ENCODE results near the gene SPTBN1.

GRCh38 chr2:54594048-54594447, 137.9 kb downstream of the SPTBN1 start:
- no peak for TF ChIP-seq EZH2 (IDR thresholded peaks at IDR 0.05; ENCODE audit: insufficient read depth, poor library complexity, severe bottlenecking)
- no peak for TF ChIP-seq EZH2phosphoT487 (IDR thresholded peaks at IDR 0.05; ENCODE audit: insufficient read depth, low read depth)

All from GM23248 (cell line).